Dedifferentiated amniotic fluid mesenchymal stem cell (primary cell): ENCODE measurements around the gene ASB1.

ENCODE experiments used
- DNase-seq: peaks from one replicate; pipeline ENCODE4 v3.0.0-alpha.2; 2016; ENCODE audit errors: extremely low spot score

The ASB1 gene

DNA sequence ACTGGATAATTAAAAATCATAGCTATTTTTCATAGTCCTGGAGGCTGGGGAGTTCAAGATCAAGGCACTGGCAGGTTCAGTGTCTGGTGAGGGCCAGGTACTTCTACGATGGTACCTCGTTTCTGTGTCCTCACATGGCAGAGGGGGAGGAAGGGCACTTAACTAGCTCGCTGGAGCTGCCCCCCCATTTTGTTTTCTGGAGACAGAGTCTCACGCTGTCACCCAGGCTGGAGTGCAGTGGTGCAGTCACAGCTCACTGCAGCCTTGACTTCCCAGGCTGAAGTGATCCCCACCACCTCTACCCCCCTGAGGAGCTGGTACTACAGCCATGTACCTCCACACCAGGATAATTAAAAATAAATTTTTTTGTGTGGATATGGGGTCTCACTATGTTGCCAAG is 40.3 kb downstream of the ASB1 start:
- DNase-seq, result no peak

GRCh38 chr2:238467792-238468191 is 41.1 kb downstream of the ASB1 start:
- DNase-seq, result peak; percentile 60

DNA sequence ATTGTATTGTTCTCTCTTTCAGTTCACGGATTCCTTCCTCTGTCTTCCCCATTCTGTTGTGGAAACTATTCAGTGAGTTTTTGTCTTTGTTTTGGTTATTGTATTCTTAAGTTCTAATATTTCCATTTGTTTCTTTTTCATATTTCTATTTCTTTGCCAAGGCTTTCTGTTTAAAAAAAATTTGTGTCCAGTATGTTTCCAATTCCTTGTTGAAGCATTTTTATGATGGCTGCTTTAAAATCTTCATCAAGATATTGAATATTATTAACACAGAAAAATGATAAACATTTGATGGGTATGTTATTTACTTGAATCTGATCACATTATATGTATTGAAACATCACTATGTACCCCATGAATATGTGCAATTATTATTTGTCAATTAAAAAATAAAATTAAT is 42.4 kb downstream of the ASB1 start:
- no peak for DNase-seq

DNA sequence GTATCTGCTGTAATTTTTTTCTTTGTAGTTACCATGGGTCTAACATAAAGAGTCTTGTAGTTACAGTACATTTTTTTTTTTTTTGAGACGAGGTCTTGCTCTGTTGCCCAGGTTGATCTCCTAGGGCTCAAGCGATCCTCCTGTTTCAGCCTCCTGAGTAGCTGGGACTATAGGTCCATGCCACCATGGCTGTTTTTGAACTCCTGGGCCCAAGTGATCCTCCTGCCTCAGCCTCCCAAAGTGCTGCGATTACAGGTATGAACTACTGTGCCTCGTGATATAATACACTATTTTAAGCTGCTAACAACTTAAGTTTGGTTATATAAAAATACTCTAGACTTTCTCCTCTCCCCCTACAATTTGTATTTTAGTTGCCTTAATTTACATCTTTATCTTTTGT is 46.3 kb downstream of the ASB1 start:
- no peak for DNase-seq

DNA sequence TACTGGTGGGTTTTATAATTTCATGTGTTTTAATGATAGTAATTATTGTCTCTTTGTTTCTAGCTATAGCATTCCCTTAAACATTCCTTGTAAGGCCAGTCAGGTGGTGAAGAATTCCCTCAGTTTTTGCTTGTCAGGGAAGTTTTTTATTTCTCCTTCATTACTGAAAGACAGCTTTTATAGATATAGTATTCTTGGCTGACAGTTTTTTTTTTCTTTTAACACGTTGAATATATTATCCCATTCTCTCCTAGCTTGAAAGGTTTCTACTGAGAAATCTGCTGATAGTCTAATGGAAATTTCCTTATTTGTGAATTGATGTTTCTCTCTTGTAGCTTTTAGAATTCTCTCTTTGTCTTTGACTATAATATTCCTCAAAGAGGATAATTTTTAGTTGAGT is 46.8 kb downstream of the ASB1 start:
- no peak for DNase-seq

DNA sequence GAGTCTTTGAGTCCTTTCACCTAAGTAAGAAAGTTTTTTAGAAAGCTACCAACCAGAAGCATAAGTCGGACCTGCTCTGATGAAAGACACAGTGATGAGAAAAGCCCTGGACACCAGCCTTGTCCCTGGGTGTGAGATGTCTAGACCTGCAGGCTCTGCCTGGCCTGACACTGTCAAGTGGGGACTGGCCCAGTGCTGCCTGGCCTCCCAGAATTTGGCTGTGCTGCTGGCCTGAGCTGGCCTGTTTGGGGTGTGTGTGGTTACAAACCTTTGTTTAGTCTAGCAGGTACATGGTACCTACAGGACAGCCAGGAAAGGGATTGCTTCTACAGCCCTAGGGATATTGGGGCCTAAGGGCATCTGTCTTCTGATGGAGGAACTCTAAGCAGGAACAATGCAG is 48.3 kb downstream of the ASB1 start:
- DNase-seq, result no peak

DNA sequence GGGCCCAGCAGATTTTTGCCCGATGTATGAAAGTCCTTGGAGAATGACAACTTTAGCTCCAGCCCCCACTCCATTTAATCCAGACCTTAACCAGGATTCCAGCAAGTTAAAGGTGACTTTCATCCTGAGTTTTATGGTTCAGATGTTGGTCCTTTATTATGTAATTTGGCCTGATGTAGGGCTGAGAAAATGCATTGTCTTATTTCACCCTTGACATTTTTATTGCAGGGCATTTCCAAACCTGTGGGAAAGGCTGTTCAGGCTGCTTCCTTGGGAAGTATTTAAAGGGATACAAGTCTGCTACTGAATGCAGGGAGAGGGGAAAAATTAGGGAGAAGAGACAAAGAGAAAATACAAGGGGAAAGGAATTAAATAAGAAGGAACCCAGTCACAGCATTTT is 48.8 kb downstream of the ASB1 start:
- DNase-seq, result no peak

DNA sequence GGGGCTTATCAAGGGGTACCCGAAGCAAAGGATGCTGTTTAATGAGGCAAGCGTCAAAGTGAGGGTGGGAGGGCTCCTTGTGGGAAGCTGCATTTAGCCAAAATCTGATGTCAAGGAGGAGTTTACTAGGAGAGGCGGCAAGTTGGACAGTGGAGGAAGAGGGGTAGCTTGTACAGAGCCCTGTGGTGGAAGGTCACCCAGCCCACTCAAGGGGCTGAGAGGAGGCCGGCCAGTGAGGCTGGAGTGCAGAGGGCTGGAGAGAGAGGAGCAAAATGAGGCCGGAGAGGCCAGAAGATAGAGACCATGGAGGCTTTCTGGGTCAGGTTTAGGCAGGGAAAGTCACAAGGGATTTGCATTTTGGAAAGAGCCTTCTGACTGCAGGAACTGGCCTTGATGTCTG is 49.5 kb downstream of the ASB1 start:
- DNase-seq, result no peak

GRCh38 chr2:238478216-238478615 is 51.5 kb downstream of the ASB1 start:
- DNase-seq, result no peak

DNA sequence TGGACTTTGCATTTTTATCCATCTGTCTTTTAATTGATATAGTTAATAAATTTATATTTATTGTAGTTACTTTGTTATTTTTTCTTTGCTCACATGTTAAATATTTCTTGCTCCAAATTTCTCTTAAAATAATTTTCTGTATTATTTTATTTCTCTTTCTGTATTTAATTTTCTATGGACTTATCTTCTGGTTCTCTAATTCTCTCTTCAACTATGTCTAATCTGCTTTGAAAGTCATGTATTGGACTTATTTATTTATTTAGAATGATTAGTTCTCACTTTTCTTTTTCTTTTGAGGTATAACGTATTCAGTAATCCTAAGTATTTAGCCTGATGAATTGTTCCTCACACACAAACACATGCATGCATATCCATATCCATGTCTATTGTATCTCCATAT is 53.1 kb downstream of the ASB1 start:
- DNase-seq, result no peak

DNA sequence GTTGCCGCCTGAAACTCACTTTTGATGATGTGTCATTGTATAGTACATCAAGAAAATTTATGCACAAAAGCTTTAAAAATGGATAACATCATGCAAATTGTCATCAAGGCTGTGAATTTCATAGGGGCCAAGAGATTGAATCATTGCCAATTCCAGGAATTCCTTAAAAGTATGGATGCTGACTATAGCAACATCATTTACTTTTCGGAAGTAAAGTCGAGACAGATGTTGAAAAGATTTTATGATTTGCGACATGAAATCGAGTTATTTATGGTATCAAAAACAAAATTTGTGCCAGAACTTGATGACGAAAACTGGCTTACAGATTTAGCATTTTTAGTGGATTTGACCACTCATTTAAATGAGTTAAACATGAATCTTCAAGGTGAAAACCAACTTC is 56.3 kb downstream of the ASB1 start:
- DNase-seq, result no peak

- DNase-seq, result no peak
Observed at GRCh38 chr2:238483656-238484055, 56.9 kb downstream of the ASB1 start.

DNA sequence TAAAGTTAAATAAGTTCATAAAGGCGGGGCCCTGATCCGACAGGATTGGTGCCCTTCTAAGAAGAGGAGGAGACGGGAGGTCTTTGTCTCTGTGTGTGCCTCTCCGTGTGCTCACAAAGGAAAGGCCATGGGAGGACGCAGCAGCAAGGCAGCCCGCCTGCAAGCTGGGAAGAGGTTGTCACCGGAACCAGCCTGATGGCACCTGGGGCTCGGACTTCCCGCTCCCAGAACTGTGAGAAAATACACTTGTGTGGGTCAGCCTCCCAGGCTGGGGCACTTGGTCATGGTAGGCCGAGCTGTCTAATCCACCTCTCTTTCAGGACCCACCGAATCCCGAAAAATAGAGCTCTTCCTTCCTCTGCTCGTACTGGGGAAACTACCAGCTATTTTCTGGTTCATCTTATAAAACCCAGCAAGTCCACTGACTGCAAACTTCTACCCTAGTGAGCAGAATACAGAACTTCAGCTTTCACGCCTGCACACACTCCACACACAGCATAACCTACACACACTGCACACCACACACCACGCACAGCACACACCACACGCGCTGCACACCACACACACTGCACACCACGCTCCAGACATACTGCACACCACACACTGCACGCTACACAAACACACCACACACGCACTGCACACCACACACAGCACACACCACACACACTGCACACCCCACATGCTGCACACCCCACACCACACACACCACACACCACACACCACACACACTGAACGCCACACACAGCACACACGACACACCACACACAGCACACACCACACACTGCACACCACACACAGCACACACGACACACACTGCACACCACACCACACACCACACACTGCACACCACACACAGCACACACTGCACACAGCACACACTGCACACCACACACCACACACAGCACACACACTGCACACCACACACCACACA is 58.1 kb downstream of the ASB1 start:
- no peak for DNase-seq

DNA sequence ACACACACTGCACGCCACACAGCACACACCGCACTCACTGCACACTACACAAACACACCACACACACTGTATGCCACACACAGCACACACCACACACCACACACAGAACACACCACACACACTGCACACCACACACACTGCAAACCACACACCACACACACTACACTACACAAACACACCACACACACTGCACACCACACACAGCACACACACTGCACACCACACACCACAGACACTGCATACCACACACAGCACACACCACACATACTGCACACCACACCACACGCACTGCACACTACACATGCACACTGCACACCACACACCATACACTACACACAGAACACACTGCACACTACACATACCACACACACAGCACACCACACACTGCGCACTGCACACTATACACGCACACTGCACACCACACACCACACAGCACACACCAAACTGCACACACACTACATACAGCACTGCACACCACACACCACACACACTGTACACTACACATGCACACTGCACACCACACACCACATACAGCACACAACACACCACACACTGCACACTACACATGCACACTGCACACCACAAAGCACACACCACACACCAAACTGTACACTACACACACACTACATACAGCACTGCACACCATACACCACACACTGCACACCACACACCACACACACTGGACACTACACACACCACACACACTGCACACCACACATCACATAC is 59.6 kb downstream of the ASB1 start:
- DNase-seq, result no peak

- DNase-seq, result no peak
Observed at GRCh38 chr2:238487134-238487533, 60.4 kb downstream of the ASB1 start.

DNA sequence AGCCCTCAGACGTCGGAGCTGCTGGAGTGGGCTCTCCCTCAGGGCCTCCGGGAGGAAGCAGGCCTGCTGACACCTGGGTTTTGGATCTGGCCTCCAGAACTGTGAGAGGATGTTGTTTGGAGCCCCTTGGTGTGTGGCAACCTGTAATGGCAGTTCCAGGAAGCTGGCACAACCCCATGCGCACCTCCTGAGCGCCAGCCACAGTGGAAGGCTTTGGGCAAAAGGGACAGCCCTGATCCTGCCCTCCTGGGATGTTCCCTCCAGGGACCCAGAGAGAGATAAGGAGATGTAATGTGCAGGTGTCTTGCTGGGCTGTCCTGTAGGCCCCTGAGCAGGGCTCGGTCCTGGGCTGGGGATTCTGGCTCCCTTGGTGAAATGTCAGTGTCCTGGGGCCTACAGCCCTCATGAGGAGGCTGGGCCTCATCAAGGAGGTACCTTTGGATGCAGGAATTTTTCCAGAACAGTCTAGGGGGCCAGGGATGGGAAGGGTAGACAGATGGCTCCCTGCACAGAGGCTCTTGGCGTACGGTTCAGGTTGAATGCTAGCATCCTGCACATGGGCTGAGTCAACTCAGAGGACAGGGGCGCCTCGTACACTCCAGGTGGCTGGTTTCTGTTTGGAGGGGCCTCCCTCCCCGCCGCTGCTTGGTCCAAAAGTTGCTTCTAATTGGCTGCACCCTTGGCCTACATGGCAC is 61.1 kb downstream of the ASB1 start:
- no peak for DNase-seq

GRCh38 chr2:238488347-238488826 is 61.7 kb downstream of the ASB1 start:
- DNase-seq, result no peak

DNA sequence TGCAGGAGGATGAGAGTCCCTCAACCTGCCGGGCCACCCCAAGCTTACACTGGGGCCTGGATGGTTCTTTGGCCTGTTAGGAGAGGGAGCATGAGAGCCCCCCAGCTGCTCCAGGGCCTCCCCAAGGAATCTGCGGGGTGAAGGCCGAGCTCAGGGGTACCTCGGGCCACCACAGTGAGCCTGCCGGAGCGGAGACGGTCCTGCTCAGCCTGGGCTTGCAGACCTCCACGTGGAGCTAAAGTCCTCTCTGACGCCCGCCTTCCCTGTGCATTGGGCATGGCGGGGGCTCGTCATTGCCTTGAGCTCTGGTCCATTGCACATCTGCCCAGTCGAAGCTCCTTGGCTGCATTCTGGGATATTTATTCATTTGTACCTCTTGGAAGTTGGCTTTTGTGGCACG is 62.7 kb downstream of the ASB1 start:
- no peak for DNase-seq

- no peak for DNase-seq
Observed at GRCh38 chr2:238489896-238490295, 63.2 kb downstream of the ASB1 start.

DNA sequence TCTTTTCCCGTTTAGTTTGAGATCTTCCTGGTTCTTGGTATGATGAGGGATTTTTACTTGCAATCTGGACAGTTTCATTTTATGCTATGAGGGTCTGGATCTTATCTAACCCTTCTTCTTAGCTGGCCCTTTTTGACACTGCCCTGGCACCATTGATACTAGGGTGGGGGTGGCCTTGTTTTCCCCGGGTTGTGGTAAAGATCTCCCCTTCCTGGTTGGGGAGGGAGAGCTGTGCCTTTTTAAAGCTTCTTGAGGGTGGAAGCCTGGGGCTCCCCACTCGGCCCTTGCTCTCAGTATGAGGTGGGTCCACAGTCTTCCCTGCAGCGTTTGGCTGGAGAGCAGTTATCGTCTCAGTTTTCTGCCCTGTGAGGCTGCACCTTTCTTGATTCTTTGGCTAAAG is 66.1 kb downstream of the ASB1 start:
- no peak for DNase-seq

DNA sequence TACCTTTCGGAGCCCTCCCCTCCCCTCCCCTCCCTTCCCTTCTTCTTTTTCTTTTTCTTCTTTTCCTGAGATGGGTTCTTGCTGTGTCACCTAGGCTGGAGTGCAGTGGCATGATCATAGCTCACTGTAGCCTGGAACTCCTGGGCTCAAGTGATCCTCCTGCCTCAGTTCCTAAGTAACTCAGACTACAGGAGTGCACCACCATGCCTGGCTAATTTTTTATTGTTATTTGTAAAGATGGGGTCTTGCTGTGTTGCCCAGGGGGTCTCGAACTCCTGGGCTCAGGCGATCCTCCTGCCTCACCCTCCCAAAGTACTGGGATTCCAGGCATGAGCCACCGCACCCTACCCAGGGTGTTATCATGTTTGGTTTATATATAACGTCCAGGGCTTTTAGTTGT is 66.7 kb downstream of the ASB1 start:
- DNase-seq, result no peak

DNA sequence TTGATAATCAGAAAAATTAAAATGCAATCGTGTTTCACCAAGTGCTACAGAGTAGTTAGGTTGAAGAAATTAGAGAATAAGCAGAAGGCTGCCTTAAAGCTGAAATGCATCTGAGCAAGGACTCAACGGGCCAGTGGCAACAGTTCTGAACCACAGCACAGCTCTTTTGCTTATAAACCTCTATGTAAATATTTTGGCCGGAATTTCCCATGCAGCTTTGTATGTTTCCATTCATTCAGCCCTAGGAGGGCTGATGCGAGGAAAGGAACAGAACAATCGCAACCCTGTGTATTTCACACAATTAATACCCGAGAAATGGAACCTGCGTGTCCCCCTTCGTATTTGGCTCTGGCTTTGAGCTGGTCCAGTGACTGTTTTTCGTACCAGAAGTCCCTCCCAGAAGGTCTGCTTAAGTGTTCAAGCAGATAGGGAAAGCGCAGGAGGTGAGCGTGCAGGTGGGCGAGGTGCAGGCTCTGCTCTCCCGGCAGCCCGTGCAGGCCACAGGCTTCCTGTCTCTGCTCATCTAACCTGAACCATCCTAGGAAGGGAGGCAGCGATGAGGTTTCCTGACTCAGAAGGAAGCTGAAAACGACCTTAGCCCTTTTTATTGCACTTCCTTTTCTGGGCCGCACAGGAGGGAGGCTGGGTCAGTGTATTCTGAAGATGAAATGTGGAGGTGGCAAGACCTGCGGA is 67.3 kb downstream of the ASB1 start:
- no peak for DNase-seq
